Measurements from ENCODE around the gene PDE6G.

Gene PDE6G

DNA sequence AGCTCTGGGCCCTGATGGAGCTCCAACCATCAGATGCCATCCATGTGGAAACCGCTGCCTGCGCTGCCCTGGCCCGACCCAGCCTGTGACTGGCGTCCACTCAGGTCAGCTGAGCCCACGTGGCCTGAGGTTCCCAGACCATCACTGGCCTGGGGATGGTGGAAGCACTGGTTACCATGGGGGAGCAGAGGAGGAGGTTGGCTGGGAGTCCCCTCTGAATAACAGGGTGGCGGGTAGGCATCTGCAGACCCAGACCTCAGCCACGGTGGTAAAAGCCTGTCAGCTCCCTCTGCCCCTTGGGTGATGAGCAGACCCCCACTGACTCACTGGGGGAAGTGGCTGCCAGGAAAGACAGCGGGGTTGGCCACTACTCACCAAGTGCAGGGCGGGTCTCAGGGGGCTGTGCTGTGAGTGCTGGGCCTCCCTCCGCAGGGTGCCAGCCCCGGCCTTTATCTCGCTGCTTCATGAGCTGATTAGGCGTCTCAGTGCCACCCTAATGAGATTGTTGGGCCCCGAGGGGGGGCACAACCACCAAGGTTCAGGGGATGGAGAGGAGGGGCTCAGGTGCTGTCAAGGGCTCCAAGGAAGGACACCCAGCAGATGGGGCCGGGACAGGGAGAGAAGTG is at the start of gene PDE6G:
Gene PDE6G (minus strand): TSS at position 425 of the 626 bp plus-strand sequence. CDS start 3,237 bp downstream, outside the sequence.
- POLR2A ChIA-PET (ENCODE audit: low non-redundant PET) = interaction anchor here (1.0 kb wide), 1 partner anchor 10 kb away, joined by 3 read pairs; the partner anchor contains the start of genes CCDC137 and OXLD1
- CTCF ChIA-PET = interaction anchor here (0.6 kb wide), 1 partner anchor 53 kb away, joined by 3 read pairs; no protein-coding TSS in a partner anchor
- no peak within 1 kb of the TSS for H3K27ac ChIP-seq
- DNase-seq (ENCODE audit: low spot score) = no peak
- TF ChIP-seq, protein P1, sequence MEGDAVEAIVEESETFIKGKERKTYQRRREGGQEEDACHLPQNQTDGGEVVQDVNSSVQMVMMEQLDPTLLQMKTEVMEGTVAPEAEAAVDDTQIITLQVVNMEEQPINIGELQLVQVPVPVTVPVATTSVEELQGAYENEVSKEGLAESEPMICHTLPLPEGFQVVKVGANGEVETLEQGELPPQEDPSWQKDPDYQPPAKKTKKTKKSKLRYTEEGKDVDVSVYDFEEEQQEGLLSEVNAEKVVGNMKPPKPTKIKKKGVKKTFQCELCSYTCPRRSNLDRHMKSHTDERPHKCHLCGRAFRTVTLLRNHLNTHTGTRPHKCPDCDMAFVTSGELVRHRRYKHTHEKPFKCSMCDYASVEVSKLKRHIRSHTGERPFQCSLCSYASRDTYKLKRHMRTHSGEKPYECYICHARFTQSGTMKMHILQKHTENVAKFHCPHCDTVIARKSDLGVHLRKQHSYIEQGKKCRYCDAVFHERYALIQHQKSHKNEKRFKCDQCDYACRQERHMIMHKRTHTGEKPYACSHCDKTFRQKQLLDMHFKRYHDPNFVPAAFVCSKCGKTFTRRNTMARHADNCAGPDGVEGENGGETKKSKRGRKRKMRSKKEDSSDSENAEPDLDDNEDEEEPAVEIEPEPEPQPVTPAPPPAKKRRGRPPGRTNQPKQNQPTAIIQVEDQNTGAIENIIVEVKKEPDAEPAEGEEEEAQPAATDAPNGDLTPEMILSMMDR (conservative IDR thresholded peaks at IDR 0.05; ENCODE audit: low read depth) = no peak

DNA sequence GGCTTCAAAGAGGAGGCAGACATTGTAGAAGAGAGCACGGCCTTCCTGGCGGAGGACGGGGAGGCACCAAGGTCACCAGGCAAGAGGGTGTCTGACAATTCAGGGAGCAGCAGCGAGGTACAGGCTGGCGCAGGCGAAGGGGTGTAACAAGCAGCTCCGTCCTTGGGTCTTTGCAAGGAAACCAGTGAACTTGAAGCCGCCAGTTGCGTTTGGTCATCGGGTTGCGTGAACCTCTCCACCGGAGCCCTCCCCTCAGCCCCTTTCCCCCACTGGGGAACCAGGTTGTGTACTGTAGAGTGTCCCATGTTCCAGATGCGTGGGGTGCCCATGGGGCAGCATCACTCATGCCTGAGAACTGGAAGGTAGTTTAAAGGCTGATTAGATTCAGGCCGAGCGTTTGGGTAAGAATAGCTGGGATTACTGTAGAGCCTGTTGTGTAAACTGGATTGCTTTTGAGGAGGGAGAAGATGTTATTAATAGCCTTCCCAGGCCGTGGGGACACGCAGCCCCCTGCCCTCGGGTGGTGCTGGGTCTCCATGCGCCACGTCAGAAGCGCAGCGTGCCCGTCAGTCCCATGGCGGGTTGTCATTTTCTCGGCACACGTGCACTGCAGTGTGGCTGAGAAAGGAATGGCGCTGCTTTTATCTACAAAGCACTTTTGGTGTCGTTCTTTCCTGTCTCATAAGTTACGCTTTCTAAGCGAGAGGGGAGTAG is 49.3 kb upstream of the PDE6G start:
- POLR2A ChIA-PET (ENCODE audit: low non-redundant PET) = no interaction called here
- CTCF ChIA-PET = no interaction called here
- peak overlapping the region; percentile 89 for H3K27ac ChIP-seq
- TF ChIP-seq, protein P1 (conservative IDR thresholded peaks at IDR 0.05; ENCODE audit: low read depth) = no peak
- DNase-seq (ENCODE audit: low spot score) = no peak

DNA sequence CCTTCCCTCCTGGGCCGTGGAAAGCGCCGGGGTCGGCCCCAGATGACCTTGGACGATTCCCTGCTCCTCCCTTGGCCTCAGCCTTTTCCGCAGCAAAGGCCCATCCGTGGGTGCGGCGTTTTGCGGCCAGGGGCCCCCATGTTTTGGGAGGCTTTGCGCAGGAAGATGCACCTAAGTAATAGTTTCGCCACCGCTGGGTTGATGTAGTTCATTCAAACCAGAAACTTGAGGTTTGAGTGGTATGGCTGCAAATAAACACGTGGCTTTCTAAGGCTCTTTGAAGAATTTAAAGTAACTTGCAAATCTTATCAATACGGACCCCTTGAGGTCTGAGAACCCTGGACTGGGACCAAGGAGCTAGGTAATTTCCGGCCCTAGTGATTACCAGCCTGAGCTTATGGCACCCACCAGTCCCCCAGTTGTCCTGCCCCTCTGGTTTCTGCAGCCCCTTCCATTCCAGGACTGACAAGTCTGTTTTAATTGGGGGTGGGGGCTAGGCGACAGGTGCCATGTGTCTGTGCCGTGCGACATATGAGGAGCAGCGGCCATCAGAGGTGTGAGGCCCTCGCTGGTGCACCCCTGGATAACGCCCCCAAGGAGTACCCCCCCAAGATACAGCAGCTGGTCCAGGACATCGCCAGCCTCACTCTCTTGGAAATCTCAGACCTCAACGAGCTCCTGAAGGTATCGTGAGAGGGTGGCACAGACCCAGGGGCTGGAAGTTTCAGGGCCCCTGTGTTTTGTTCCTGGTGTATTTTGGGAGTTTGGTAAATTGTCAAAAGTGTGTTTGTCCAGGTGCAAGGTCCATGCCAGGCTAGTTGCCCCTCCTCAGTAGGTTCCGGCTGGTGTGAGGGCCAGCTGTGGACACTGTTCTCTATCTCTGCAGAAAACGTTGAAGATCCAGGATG is 47.7 kb upstream of the PDE6G start:
- CTCF ChIA-PET = no interaction called here
- H3K27ac ChIP-seq = peak overlapping the region; percentile 89
- no peak for DNase-seq (ENCODE audit: low spot score)
- POLR2A ChIA-PET (ENCODE audit: low non-redundant PET) = interaction anchor here (1.4 kb wide), 1 partner anchor 19 kb away, joined by 6 read pairs; no protein-coding TSS in a partner anchor
- TF ChIP-seq, protein P1 (conservative IDR thresholded peaks at IDR 0.05; ENCODE audit: low read depth) = no peak

DNA sequence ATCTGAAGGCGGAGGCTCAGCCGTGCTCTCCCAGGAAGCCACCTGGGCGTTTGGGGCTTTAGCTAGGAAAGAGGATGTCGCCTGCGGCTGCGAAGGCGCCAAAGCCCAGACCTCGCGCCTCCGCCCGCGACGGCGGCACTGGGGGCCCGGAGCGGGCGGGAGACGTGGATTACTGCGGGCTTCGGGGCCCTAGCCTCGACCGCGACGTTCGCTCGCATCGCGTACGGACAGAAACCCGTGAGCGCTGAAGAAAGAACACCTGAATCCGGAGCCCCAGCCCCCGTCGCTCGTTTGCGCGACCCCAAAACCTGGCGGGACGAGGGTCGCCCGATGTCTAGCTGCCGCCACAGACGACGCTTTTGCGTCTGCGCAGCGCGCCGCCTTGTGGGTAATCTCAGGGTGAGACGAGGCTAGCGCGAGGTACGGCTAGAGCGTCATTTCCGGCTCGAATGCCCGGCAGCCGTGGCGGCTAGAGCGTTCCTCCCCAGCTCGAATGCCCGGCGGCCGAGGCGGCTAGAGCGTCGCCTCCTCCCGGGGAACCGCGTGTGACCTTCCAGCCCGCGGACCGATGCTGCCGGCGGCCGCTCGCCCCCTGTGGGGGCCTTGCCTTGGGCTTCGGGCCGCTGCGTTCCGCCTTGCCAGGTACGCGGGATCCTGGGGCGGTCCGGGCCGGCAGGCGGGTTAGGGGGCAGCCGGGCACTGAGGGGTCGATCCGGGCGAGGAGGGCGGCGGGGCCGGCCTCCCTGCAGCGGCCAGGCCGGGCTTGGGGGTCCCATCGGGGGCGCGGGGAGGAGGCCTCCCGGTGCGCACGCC is 46.8 kb upstream of the PDE6G start, which contains the start of gene MRPL12:
Gene MRPL12 (plus strand): TSS at position 434 of the 813 bp plus-strand sequence. CDS start 135 bp downstream, at position 569.
- H3K27ac ChIP-seq = peak within 1 kb of the TSS; percentile 89
- TF ChIP-seq, protein P1 (conservative IDR thresholded peaks at IDR 0.05; ENCODE audit: low read depth) = no peak
- POLR2A ChIA-PET (ENCODE audit: low non-redundant PET) = interaction anchor here (1.4 kb wide), 1 partner anchor 18 kb away, joined by 6 read pairs; no protein-coding TSS in a partner anchor
- CTCF ChIA-PET = no interaction called here
- DNase-seq (ENCODE audit: low spot score) = peak; percentile 86

DNA sequence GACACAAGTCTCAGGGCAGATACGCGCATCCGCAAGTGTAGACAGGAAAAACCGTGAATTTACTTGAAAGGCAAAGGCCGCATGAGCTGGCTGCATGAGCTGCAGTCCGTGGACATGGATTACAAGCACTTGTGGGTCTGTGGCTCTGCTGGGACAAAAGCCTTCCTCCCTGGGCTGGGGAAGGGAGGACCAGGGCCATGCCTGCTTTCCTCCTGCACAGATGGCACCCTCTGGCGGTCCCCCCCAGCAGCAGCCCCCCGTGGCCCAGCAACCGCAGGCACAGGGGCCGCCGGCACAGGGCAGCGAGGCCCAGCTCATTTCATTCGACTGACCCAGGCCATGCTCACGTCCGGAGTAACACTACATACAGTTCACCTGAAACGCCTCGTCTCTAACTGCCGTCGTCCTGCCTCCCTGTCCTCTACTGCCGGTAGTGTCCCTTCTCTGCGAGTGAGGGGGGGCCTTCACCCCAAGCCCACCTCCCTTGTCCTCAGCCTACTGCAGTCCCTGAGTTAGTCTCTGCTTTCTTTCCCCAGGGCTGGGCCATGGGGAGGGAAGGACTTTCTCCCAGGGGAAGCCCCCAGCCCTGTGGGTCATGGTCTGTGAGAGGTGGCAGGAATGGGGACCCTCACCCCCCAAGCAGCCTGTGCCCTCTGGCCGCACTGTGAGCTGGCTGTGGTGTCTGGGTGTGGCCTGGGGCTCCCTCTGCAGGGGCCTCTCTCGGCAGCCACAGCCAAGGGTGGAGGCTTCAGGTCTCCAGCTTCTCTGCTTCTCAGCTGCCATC is 45.1 kb upstream of the PDE6G start:
- peak; percentile 20 for DNase-seq (ENCODE audit: low spot score)
- H3K27ac ChIP-seq = peak overlapping the region; percentile 89
- ChIA-PET CTCF (interaction anchor here (0.9 to 1.6 kb wide), 2 partner anchors 16 to 18 kb away, joined by 3 to 6 read pairs; partner anchors contain the start of genes ARL16 and HGS), POLR2A (ENCODE audit: low non-redundant PET) (interaction anchor here (0.9 kb wide), 1 partner anchor 31 kb away, joined by 4 read pairs; no protein-coding TSS in a partner anchor)
- TF ChIP-seq, protein P1 (conservative IDR thresholded peaks at IDR 0.05; ENCODE audit: low read depth) = no peak
